Left ventricle myocardium inferior (tissue), 1 donor: ENCODE results near the gene TRNP1. TPM values are rescaled to one million over a fixed set of nuclear protein-coding genes. Genes with fewer than 3 reads are reported as not detected.

Experiments
- DNase-seq: peaks from one replicate; pipeline ENCODE4 v3.0.0-alpha.2; 2020
- H3K27ac ChIP-seq: fragments of 200-600 bp; replicated peaks from 2 replicates; pipeline ENCODE4 v1.8.0; 2021
- H3K27me3 ChIP-seq: fragments of 200-600 bp; 2 replicates; pipeline ENCODE4 v1.8.0; 2021; ENCODE audit warnings: low read depth
- H3K36me3 ChIP-seq: fragments of 200-600 bp; 2 replicates; pipeline ENCODE4 v1.8.0; 2021
- H3K4me1 ChIP-seq: fragments of 200-600 bp; 2 replicates; pipeline ENCODE4 v1.8.0; 2021
- H3K4me3 ChIP-seq: fragments of 200-600 bp; 2 replicates; pipeline ENCODE4 v1.8.0; 2021; ENCODE audit warnings: mild to moderate bottlenecking, moderate library complexity
- H3K9me3 ChIP-seq: fragments of 200-600 bp; replicated peaks from 2 replicates; pipeline ENCODE4 v1.8.0; 2021
- intact Hi-C: fragments of 100-400 bp; cut with micrococcal nuclease; formaldehyde crosslinking; loops from one replicate; pipeline ENCODE4 v1.11.0; 2022
- total RNA-seq: library from RNA; stranded (reverse); fragmentation: NEBNext Ultra II Directional; extraction: Animal tissue kit (Norgen Biotek cat#: 25700); gene quantifications from one replicate; pipeline ENCODE4 v1.2.1, GENCODE V29; 2021
- TF ChIP-seq, protein P1 (sequence below): fragments of 200-600 bp; IDR thresholded peaks from 2 replicates; pipeline ENCODE4 v1.8.0; 2021; ENCODE audit warnings: antibody characterized with exemption, mild to moderate bottlenecking, borderline replicate concordance
- donor health status: DM: no; HTN: yes; CAD: no; lungs with severe emphysema.

TRNP1 gene
- total RNA-seq, 1 donor from 2014 or later, result 35.7 TPM

DNA sequence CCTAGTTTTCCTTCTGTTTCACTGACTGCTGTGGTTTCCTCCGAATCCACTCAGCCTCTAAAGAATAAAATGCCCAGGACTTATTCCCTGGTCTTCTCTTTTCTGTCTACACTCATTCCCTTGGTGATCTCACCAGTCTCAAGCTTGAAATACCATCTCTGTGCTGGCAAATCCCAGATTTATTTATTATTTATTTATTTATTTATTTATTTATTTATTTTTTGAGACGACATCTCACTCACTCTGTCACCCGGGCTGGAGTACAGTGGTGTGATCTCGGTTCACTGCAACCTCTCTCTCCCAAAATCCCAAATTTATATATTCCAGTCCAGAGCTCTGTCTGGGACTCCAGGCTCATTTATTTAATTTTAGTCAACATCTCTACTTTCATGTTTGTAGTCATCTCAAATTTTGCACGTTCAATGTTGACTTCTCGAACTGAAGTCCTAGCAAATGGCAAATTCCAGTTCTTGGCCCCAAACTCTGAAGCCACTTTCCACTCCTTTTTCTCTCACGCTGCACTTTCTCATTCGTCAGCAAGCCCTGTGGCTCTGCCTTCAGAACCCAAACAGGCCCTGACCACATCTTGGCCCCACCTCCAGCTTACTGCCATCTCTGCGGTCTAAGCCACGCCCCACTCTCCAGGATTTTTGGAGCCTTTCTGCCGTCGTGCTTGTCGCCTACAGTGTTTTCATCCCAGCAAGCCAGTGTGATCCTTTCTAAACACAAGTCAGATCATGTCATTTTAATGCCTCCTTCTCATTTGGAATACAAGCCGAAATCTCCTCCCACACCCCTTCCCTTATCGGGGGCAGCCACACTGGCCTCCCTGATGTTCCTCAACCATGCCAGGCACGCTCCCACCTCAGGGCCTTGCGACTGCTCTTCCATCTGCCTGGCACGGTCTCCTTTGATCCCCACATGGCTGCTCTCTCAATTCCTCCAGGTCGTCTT is 33.4 kb downstream of the TRNP1 start:
- Histone ChIP-seq H3K9me3 (no peaks in the 10 kb centered on the region), H3K4me3 (no peak overlapping the region), H3K4me1 (peaks cover 10% of the 10 kb centered on the region), H3K36me3 (no peaks in the 10 kb centered on the region), H3K27me3 (no peaks in the 10 kb centered on the region), H3K27ac (no peak overlapping the region)
- TF ChIP-seq, protein P1, sequence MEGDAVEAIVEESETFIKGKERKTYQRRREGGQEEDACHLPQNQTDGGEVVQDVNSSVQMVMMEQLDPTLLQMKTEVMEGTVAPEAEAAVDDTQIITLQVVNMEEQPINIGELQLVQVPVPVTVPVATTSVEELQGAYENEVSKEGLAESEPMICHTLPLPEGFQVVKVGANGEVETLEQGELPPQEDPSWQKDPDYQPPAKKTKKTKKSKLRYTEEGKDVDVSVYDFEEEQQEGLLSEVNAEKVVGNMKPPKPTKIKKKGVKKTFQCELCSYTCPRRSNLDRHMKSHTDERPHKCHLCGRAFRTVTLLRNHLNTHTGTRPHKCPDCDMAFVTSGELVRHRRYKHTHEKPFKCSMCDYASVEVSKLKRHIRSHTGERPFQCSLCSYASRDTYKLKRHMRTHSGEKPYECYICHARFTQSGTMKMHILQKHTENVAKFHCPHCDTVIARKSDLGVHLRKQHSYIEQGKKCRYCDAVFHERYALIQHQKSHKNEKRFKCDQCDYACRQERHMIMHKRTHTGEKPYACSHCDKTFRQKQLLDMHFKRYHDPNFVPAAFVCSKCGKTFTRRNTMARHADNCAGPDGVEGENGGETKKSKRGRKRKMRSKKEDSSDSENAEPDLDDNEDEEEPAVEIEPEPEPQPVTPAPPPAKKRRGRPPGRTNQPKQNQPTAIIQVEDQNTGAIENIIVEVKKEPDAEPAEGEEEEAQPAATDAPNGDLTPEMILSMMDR, result no peak
- no peak for DNase-seq
- intact Hi-C loops, result no loop called here

DNA sequence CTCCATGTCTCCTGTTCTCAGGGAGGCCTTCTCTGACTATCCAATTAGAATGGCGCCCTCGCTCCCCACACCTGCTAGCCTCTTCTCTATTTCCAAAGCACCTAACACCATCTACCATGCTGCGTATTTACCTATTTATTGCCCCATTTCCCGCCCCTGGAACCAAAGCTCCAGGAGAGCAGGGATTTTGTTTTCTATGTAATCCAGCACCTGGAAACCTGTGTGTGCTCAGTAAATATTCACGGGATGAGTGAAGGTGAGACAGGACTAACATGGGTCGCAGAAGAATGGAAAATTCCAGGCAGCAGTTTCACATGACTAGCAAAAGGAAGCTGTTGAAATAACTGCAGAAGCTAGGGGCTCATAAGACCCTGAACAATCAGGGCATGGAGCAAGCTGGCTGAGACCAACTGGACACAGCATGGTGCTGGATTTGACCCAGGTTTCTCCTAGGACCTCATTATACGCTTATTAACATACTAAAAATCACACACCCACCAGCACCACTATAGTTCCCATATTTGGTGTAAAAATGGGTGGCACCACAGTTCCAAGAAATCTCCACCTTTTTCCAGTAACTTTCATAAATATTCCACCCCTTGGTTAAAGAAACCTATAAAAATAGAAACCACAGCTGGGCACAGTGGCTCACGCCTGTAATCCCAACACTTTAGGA is 34.2 kb downstream of the TRNP1 start:
- TF ChIP-seq, protein P1, result no peak
- Histone ChIP-seq H3K27me3 (no peaks in the 10 kb centered on the region), H3K4me1 (peaks cover 15% of the 10 kb centered on the region), H3K4me3 (no peak overlapping the region), H3K9me3 (no peaks in the 10 kb centered on the region), H3K27ac (no peak overlapping the region), H3K36me3 (no peaks in the 10 kb centered on the region)
- no peak for DNase-seq
- intact Hi-C loops, result no loop called here

DNA sequence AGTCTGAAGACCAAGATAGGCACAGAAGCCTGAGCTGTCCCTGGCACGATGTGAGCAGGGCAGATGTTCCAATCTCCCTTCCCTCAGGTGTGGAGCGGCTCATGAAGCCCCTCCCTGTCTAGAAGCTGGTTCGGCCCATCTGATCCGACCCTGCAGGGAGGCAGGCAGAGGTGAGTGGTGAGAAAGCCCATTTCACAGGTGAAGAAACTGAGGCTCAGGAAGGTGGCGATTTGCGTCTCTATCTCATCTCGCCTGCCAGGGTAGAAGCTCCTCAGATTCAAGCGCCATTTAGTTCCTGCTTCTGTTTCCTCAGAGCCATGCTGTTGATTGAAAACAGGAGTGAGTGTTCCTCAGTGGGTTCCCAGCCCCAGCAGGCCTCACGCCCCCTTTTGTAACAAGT is 36.0 kb downstream of the TRNP1 start:
- peaks cover 15% of the 10 kb centered on the region for H3K4me1 ChIP-seq
- H3K27me3 ChIP-seq, result no peaks in the 10 kb centered on the region
- H3K27ac ChIP-seq, result no peak overlapping the region
- TF ChIP-seq, protein P1, result no peak
- no peaks in the 10 kb centered on the region for H3K9me3 ChIP-seq
- no peak for DNase-seq
- intact Hi-C loops, result no loop called here
- H3K36me3 ChIP-seq, result no peaks in the 10 kb centered on the region
- no peak overlapping the region for H3K4me3 ChIP-seq

DNA sequence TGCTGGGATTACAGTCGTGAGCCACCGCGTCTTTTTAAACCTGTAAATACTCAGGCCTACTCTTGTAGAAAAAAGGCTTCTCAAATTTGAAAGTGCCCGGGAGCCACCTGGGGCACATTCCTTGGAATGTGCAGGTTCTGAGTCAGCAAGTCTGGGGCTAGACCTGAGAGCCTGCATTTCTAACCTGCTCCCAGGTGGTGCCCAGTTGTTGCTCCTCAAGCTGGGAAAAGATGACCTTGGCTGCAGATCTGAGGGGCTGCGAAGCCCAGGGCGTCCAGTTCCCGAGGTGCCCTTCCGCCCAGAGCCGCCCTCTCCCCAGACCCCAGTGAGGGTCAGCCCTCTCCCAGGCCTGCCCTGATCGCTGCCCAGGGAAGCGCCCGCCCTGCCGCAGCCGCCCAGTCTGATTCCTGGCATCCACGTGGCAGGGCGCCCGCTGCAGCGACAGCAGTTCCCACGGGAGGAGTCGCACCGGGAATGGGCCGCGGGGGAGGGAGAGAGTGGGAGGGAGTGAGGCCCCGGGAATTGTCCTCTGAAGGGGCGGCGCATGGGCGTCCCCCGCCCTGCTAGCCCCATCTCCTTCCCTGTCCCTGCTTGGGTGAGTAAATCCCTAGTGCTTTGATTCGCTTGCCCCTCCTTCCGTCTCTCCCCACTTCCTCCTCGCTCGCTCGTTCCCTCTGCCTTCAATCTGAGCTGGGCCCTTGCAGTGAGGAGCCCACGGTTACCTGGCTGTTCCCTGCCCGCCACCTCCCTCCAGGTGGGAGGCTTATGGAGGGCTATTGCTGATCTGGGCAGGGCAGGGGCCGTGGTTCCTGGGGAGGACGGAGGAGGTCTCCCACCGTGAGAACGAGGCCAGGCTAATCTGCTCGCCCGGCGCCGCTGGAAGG is 38.0 kb downstream of the TRNP1 start:
- peak; percentile 79 for DNase-seq
- no peaks in the 10 kb centered on the region for H3K9me3 ChIP-seq
- H3K27me3 ChIP-seq, result no peaks in the 10 kb centered on the region
- intact Hi-C loops, result no loop called here
- H3K27ac ChIP-seq, result peak overlapping the region; percentile 78
- TF ChIP-seq, protein P1, result no peak
- peaks cover 15% of the 10 kb centered on the region for H3K4me1 ChIP-seq
- H3K4me3 ChIP-seq, result peak overlapping the region; percentile 59
- no peaks in the 10 kb centered on the region for H3K36me3 ChIP-seq

DNA sequence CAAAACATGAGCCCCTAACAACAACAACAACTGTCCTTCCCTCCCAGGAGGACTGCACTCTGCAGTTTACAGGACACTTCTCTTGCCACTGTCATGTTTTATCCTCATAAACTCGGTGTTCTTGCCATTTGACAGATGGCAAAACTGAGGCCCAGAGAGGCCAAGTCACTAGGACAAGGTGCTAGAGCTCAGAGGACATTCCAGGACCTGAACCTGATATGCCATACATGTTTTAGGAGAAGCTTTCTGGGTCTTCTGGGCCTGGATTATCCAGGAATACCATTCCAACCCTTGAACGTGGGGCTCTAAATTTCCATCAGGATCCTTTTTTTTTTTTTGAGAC is 38.6 kb downstream of the TRNP1 start:
- no peaks in the 10 kb centered on the region for H3K36me3 ChIP-seq
- TF ChIP-seq, protein P1, result no peak
- intact Hi-C loops, result no loop called here
- peaks cover 15% of the 10 kb centered on the region for H3K4me1 ChIP-seq
- H3K9me3 ChIP-seq, result no peaks in the 10 kb centered on the region
- no peak for DNase-seq
- H3K27me3 ChIP-seq, result no peaks in the 10 kb centered on the region
- peak overlapping the region; percentile 59 for H3K4me3 ChIP-seq
- H3K27ac ChIP-seq, result peak overlapping the region; percentile 78
